ENCODE data around the gene CLHC1.

GRCh38 chr2:55137024-55137958, 94.8 kb downstream of the CLHC1 start:
- TF ChIP-seq CTCF (conservative IDR thresholded peaks at IDR 0.05 in 1 of 2, IDR thresholded peaks at IDR 0.05 in 1 of 2; ENCODE audit: extremely low read depth in 1 of 2, insufficient read depth in 1 of 2, low read depth in 1 of 2, low read length in 2 of 2) (no peak), EZH2 (IDR thresholded peaks at IDR 0.05; ENCODE audit: borderline replicate concordance, low read length) (no peak)
